MCF 10A (cell line): ENCODE data around the gene RNF157. TPM values are rescaled to one million over a fixed set of nuclear protein-coding genes. Genes with fewer than 3 reads are reported as not detected.

Experiments used
- BruUV-seq: library from RNA; stranded (reverse); fragments of 400-500 nt; replicated peaks from 2 replicates; lab custom pipeline; 2021; lab: Mats Ljungman, UMichigan
- CTCF ChIA-PET: fragments of 300-600 bp; sonication (Branson Sonifier 250); formaldehyde crosslinking; extraction: SDS; loops from one replicate; lab custom pipeline; 2021; ENCODE audit warnings: antibody characterized with exemption, inconsistent platforms; lab: Yijun Ruan, JAX
- POLR2A ChIA-PET: fragments of 300-600, 350-650 bp; sonication (Branson Sonifier 250); formaldehyde crosslinking; extraction: SDS; loops from one replicate; lab custom pipeline; 2020; ENCODE audit warnings: antibody characterized with exemption, inconsistent platforms; lab: Yijun Ruan, JAX
- DNase-seq: peaks from one replicate; pipeline ENCODE4 v3.0.0-alpha.2; 2018; ENCODE audit not compliant: unreplicated experiment
- H3K27ac Mint-ChIP-seq: one replicate; pipeline ENCODE4 v1.8.0; 2022; ENCODE audit warnings: mild to moderate bottlenecking, low read depth, mixed read lengths; ENCODE audit not compliant: unreplicated experiment
- H3K27me3 Mint-ChIP-seq: one replicate; pipeline ENCODE4 v1.8.0; 2022; ENCODE audit warnings: mixed read lengths; ENCODE audit not compliant: insufficient read depth, unreplicated experiment
- H3K36me3 Mint-ChIP-seq: one replicate; pipeline ENCODE4 v1.8.0; 2022; ENCODE audit warnings: mild to moderate bottlenecking, moderate library complexity, mixed read lengths; ENCODE audit not compliant: insufficient read depth, unreplicated experiment
- H3K4me1 Mint-ChIP-seq: one replicate; pipeline ENCODE4 v1.8.0; 2022; ENCODE audit warnings: mixed read lengths; ENCODE audit not compliant: insufficient read depth, unreplicated experiment
- H3K4me3 Mint-ChIP-seq: one replicate; pipeline ENCODE4 v1.8.0; 2022; ENCODE audit warnings: mild to moderate bottlenecking, moderate library complexity, mixed read lengths; ENCODE audit not compliant: unreplicated experiment
- H3K9me3 Mint-ChIP-seq: one replicate; pipeline ENCODE4 v1.8.0; 2022; ENCODE audit warnings: mixed read lengths; ENCODE audit not compliant: unreplicated experiment
- intact Hi-C: fragments of 100-400 bp; cut with micrococcal nuclease; formaldehyde crosslinking; loops from 2 replicates; pipeline ENCODE4 v1.14.1; 2022
- total RNA-seq: library from RNA; stranded (reverse); gene quantifications from 2 replicates; pipeline ENCODE4 v1.2.3, GENCODE V29; 2022
- TF ChIP-seq, protein P1 (sequence below): fragments of 200-600 bp; IDR thresholded peaks from one replicate; pipeline ENCODE4 v1.8.0; 2022; ENCODE audit warnings: antibody characterized with exemption, mild to moderate bottlenecking; ENCODE audit not compliant: unreplicated experiment

Gene RNF157
- total RNA-seq, 1 experiment from 2014 or later, result 0.44 TPM

DNA sequence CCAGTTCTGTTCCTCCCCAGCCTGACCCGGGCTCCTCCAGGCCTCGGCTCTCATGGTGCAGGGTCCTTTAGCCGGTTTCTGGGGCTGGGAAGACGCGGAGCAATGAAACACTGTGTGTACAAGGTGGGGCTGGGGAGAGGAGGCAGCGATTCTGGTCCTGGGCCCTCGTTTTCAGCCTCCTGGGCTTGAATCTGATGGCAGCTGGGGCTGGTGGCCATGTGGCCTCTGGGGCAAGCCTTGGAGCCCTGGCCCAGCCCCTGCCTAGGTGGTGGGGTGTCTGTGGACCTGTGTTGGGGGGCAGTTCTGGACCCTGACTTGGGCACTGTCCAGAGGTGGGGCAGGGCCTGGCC is 103.3 kb downstream of the RNF157 start:
- ChIA-PET POLR2A (no interaction called here), CTCF (interaction anchor here (0.7 kb wide), 1 partner anchor 11 kb away, joined by 3 read pairs; no protein-coding TSS in a partner anchor)
- intact Hi-C loops, result no loop called here
- H3K4me1 Mint-ChIP-seq, result peaks cover 10% of the 10 kb centered on the region
- no peak overlapping the region for H3K4me3 Mint-ChIP-seq
- no TSS peak for BruUV-seq
- H3K27me3 Mint-ChIP-seq, result no peaks in the 10 kb centered on the region
- no peaks in the 10 kb centered on the region for H3K36me3 Mint-ChIP-seq
- no peak overlapping the region for H3K27ac Mint-ChIP-seq
- TF ChIP-seq, protein P1, sequence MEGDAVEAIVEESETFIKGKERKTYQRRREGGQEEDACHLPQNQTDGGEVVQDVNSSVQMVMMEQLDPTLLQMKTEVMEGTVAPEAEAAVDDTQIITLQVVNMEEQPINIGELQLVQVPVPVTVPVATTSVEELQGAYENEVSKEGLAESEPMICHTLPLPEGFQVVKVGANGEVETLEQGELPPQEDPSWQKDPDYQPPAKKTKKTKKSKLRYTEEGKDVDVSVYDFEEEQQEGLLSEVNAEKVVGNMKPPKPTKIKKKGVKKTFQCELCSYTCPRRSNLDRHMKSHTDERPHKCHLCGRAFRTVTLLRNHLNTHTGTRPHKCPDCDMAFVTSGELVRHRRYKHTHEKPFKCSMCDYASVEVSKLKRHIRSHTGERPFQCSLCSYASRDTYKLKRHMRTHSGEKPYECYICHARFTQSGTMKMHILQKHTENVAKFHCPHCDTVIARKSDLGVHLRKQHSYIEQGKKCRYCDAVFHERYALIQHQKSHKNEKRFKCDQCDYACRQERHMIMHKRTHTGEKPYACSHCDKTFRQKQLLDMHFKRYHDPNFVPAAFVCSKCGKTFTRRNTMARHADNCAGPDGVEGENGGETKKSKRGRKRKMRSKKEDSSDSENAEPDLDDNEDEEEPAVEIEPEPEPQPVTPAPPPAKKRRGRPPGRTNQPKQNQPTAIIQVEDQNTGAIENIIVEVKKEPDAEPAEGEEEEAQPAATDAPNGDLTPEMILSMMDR, result no peak
- no peaks in the 10 kb centered on the region for H3K9me3 Mint-ChIP-seq
- DNase-seq, result no peak

DNA sequence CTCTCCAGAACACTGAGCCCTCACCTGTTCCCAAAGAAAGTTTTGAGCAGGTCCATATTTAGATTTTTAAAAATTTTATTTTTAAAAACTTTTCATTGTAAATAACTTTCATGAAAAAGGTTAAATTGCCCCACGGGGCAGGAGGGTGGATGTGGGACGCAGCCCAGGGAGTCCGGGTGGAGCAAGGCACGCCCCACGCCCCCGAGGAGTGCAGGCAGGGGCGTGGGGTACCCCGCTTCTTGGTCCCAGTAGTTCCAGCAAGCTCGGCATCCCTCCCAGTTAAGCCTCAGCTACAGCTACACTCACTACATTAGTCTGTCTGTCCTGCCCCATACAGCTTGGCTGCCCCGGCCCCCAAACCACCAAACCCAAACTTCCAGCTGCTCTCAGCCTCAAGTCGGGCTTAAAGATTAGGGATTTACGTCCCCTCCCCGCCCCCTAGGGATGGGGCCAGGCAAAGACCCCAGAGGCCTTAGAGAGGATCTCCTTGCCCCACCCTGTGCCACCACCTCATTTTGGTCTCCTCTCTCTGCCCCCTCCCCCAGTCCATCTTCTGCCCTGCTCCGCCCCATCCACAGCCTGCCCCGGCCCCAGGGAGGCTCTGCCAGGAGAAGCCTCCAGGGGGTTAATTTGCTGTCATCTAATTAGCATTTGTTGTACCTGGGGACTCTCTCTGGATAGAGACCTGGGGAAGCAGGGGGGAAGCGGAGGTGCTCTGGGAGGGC is 103.9 kb downstream of the RNF157 start:
- TF ChIP-seq, protein P1, result no peak
- Mint-ChIP-seq H3K27me3 (no peaks in the 10 kb centered on the region), H3K36me3 (no peaks in the 10 kb centered on the region), H3K9me3 (no peaks in the 10 kb centered on the region), H3K4me1 (peaks cover 11% of the 10 kb centered on the region), H3K27ac (no peak overlapping the region), H3K4me3 (no peak overlapping the region)
- no peak for DNase-seq
- intact Hi-C loops, result no loop called here
- no TSS peak for BruUV-seq
- CTCF ChIA-PET, result interaction anchor here (0.7 kb wide), 1 partner anchor 11 kb away, joined by 3 read pairs; no protein-coding TSS in a partner anchor
- POLR2A ChIA-PET, result no interaction called here

DNA sequence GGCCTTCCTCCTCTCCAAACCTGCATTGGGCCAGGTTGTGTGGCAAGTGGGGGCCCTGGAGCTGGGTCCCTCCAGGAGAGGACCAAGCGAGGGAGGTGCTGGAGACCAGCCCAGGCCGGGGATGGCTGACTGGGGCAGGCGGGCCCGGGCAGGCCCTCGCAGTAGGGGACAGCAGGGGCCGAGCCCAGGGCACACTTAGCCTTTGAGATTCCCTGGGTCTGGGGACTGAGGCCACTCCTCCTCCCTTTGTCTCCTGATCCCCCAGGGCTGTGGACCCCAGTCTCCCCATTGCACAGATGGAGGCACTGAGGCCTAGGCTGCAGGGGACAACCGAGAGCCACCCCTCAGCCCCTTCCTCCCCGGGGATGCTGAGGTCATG is 104.5 kb downstream of the RNF157 start:
- Mint-ChIP-seq H3K9me3 (no peaks in the 10 kb centered on the region), H3K4me3 (no peak overlapping the region), H3K36me3 (no peaks in the 10 kb centered on the region), H3K27ac (no peak overlapping the region), H3K27me3 (no peaks in the 10 kb centered on the region), H3K4me1 (peaks cover 11% of the 10 kb centered on the region)
- intact Hi-C loops, result no loop called here
- no TSS peak for BruUV-seq
- ChIA-PET CTCF (no interaction called here), POLR2A (no interaction called here)
- no peak for DNase-seq
- TF ChIP-seq, protein P1, result no peak

DNA sequence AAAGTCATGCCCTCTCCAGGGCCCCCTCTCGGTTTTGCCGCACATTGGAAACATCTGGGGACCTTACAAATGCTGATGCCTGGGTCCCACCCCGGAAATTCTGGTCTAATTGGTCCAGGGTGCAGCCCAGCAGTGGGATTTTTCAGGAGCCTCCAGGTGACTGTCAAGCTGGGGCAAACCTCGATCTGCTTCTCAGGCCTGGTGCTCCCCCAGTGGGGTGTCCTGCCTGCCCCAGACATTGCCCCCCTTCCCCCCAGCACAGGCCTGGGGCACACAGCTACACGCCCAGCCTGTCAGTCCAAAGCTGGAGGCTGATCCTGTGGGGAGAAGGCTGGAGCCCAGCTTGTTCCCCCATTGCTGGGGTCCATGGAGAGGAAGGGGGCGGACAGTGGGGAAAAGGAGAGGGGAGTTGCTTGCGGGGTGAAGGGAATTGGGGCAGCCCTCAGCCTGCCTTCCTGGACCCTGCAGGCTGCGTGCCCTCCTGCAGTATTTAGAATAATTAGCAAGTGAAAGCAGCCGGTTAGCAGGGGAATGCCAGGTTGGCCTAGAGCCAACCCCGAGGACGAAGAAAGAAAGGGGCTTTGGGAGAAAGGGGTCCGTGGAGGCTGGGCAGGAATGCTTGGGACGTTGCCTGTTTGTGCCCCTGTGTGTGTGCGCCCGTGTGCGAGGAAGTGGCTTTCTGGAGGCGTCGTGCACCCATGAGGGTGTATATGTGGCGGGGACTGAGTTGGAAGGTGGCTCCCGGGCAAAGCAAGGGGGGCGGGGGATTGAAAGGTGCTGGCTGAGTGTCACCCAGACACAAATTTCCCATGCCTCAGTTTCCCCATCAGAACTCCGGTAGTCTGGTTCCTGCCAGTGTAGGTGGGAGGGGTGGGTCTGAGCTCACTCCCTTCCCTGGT is 105.1 kb downstream of the RNF157 start:
- intact Hi-C loops, result no loop called here
- peaks cover 11% of the 10 kb centered on the region for H3K4me1 Mint-ChIP-seq
- ChIA-PET POLR2A (no interaction called here), CTCF (interaction anchor here (1.0 kb wide), 1 partner anchor 144 kb away, joined by 4 read pairs; no protein-coding TSS in a partner anchor)
- TF ChIP-seq, protein P1, result no peak
- H3K27ac Mint-ChIP-seq, result no peak overlapping the region
- H3K36me3 Mint-ChIP-seq, result no peaks in the 10 kb centered on the region
- DNase-seq, result no peak
- BruUV-seq, result no TSS peak
- H3K4me3 Mint-ChIP-seq, result no peak overlapping the region
- no peaks in the 10 kb centered on the region for H3K9me3 Mint-ChIP-seq
- H3K27me3 Mint-ChIP-seq, result no peaks in the 10 kb centered on the region
